CD14-positive monocyte (primary cell): ENCODE measurements around the gene GRN. TPM values are rescaled to one million over a fixed set of nuclear protein-coding genes. Genes with fewer than 3 reads are reported as not detected.

Experiments
- DNase-seq, 3 donors: peaks; one replicate each; pipeline ENCODE4 v3.0.0-alpha.2; 2011 to 2022
- H2AFZ ChIP-seq: 2 replicates; pipeline ENCODE4 v1.6.0; 2012; ENCODE audit warnings: mild to moderate bottlenecking, low read depth, low read length, inconsistent platforms; ENCODE audit not compliant: insufficient read depth, poor library complexity, severe bottlenecking
- H3K27ac ChIP-seq, 2 donors: 1 replicate in 1 of 2; 2 replicates in 1 of 2; pipeline ENCODE4 v1.5.1; 2012 to 2013; ENCODE audit warnings: low read length in 2 of 2, control low read depth in 1 of 2, inconsistent platforms in 1 of 2, low read depth in 1 of 2, mild to moderate bottlenecking in 1 of 2
- H3K27me3 ChIP-seq, 2 donors: one replicate each; pipeline versions ENCODE4 v1.6.0 to v1.6.1; 2011 to 2013; ENCODE audit warnings: low read length in 2 of 2; ENCODE audit not compliant: control insufficient read depth in 2 of 2, insufficient read depth in 2 of 2
- H3K36me3 ChIP-seq, 2 donors: replicated peaks in 1 of 2; 1 replicate in 1 of 2; 2 replicates in 1 of 2; pipeline versions ENCODE4 v1.5.1 to v1.6.1; 2012 to 2013; ENCODE audit warnings: low read length in 2 of 2, control low read depth in 1 of 2, inconsistent platforms in 1 of 2, mild to moderate bottlenecking in 1 of 2; ENCODE audit not compliant: insufficient read depth in 2 of 2, control insufficient read depth in 1 of 2
- H3K4me1 ChIP-seq, 2 donors: 1 replicate in 1 of 2; 2 replicates in 1 of 2; pipeline versions ENCODE4 v1.5.1 to v1.6.1; 2012 to 2013; ENCODE audit warnings: low read length in 2 of 2, control low read depth in 1 of 2, inconsistent platforms in 1 of 2, mild to moderate bottlenecking in 1 of 2, moderate library complexity in 1 of 2; ENCODE audit not compliant: insufficient read depth in 2 of 2, control insufficient read depth in 1 of 2
- H3K4me2 ChIP-seq: replicated peaks from 2 replicates; pipeline ENCODE3; 2012; ENCODE audit warnings: low read length, moderate library complexity, mild to moderate bottlenecking; ENCODE audit not compliant: poor library complexity, severe bottlenecking; ENCODE audit errors: extremely low read depth
- H3K4me3 ChIP-seq, 3 experiments: fragments of 200-600 bp in 1 of 3; sonication (generic) in 1 of 3; replicated peaks in 1 of 3; 1 replicate in 2 of 3; 2 replicates in 1 of 3; pipeline ENCODE4 v1.5.1; 2011 to 2013; ENCODE audit warnings: low read length in 3 of 3, mild to moderate bottlenecking in 3 of 3, control low read depth in 2 of 3, low read depth in 2 of 3, inconsistent platforms in 1 of 3, moderate library complexity in 1 of 3
- H3K79me2 ChIP-seq: 2 replicates; pipeline ENCODE4 v1.6.0; 2012; ENCODE audit warnings: mild to moderate bottlenecking, control low read depth, inconsistent platforms, low read length, moderate library complexity; ENCODE audit not compliant: insufficient read depth
- H3K9ac ChIP-seq: 2 replicates; pipeline ENCODE4 v1.6.0; 2017; ENCODE audit warnings: low read length, mild to moderate bottlenecking; ENCODE audit not compliant: insufficient read depth, poor library complexity, severe bottlenecking
- H3K9me3 ChIP-seq, 2 donors: replicated peaks in 1 of 2; 1 replicate in 1 of 2; 2 replicates in 1 of 2; pipeline versions ENCODE4 v1.5.1 to v1.6.1; 2012 to 2013; ENCODE audit warnings: low read length in 2 of 2, control low read depth in 1 of 2; ENCODE audit not compliant: control insufficient read depth in 1 of 2, insufficient read depth in 1 of 2
- H4K20me1 ChIP-seq: 2 replicates; pipeline ENCODE4 v1.6.0; 2012; ENCODE audit warnings: mild to moderate bottlenecking, low read length, control low read depth, moderate library complexity; ENCODE audit not compliant: insufficient read depth
- H3K27ac Mint-ChIP-seq, 7 donors: one replicate each; pipeline ENCODE4 v1.8.0; 2020; ENCODE audit warnings: mild to moderate bottlenecking in 7 of 7, mixed read lengths in 7 of 7, moderate library complexity in 6 of 7, inconsistent platforms in 2 of 7
- H3K27me3 Mint-ChIP-seq, 3 donors: one replicate each; pipeline ENCODE4 v1.8.0; 2021 to 2022; ENCODE audit warnings: low read depth in 3 of 3, mild to moderate bottlenecking in 3 of 3, mixed read lengths in 3 of 3, moderate library complexity in 3 of 3, inconsistent platforms in 1 of 3
- H3K36me3 Mint-ChIP-seq, 2 donors: one replicate each; pipeline ENCODE4 v1.8.0; 2020; ENCODE audit warnings: mixed read lengths in 2 of 2, inconsistent platforms in 1 of 2, mild to moderate bottlenecking in 1 of 2
- H3K4me1 Mint-ChIP-seq: one replicate; pipeline ENCODE4 v1.8.0; 2020; ENCODE audit warnings: mild to moderate bottlenecking, mixed read lengths
- H3K4me3 Mint-ChIP-seq, 2 donors: one replicate each; pipeline ENCODE4 v1.8.0; 2020; ENCODE audit warnings: mild to moderate bottlenecking in 2 of 2, mixed read lengths in 2 of 2, moderate library complexity in 1 of 2
- H3K9me3 Mint-ChIP-seq, 7 donors: one replicate each; pipeline ENCODE4 v1.8.0; 2020 to 2022; ENCODE audit warnings: mixed read lengths in 7 of 7, mild to moderate bottlenecking in 6 of 7, moderate library complexity in 6 of 7, inconsistent platforms in 2 of 7
- WGBS: methylation state at CpG from one replicate; pipeline ENCODE4 v1.1.5; 2013; ENCODE audit warnings: missing lambda C conversion rate; ENCODE audit not compliant: insufficient coverage; 5-methylcytosine and 5-hydroxymethylcytosine counted together
- intact Hi-C, 2 donors: fragments of 100-400 bp; cut with micrococcal nuclease; formaldehyde crosslinking; loops; one replicate each; pipeline versions ENCODE4 v1.15.0 to v1.15.1; 2023
- polyA plus RNA-seq, 3 donors: library from polyadenylated mRNA; depleted of rRNA in 1 of 3; unstranded in 2 of 3; stranded (reverse) in 1 of 3; fragments of 300-500 nt in 2 of 3; fragments of >200 nt in 1 of 3; fragmentation: Illumina TruSeq in 2 of 3; gene quantifications; 1 replicate in 2 of 3; 2 replicates in 1 of 3; pipeline ENCODE4 v1.2.3, GENCODE V29; 2012 to 2021
- TF ChIP-seq, protein P1 (sequence below): fragments of 200-600 bp; IDR thresholded peaks from one replicate; pipeline ENCODE4 v1.8.0; 2022; ENCODE audit warnings: antibody characterized with exemption, mild to moderate bottlenecking

The GRN gene
- polyA plus RNA-seq, 3 donors: 1,303 to 1,960 (median 1,361) TPM

DNA sequence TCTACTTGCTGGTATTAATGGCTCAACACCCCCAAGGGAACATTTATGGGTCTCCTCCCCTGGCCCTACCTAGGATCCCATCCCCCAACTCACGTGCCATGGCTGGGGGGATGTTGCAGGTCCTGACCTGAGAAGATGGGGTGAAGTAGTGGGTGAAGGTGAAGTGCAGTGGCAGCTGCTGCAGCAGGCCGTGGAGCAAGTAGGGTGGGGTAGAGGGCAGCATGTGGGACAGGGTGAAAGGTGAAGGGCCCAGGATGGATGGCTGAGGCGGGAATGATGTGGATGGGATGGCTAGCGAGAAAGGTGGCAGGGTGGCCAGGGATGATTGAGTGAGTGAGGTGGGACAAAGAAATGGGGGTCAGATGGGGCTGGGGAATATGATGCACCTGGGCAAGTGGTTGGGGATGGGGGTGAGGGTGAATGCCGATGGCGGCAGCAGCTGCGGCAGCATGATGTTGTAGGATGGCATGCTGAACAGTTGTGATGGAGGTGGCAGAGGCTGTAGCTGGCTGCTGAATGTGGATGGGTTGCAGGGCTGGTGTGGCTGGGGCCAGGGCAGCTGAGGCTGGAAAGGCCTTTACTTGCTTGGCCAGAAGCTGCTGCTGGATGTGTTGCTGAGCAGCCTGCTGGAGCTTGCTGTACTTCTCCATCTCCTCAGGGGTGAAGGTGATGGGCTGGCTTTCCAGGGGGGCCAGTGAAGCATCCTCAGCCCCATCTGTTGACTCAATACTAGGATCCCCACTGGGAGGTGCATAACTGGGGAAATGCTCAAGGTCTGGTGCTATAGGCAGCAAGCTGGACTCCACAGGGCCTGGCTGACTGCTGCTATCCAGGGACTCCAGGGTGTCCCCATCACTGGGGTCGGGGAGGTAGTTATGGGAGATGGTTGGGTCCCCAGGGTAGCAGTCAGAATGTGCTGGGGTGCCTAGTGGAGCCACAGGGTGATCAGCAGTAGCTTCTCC lies 52.7 kb downstream of the GRN start:
- H3K36me3 ChIP-seq: peaks cover 46 to 63% of the 10 kb centered on the region in 2 donors
- H3K4me3 ChIP-seq: no peak overlapping the region
- Mint-ChIP-seq H3K27ac (peak overlapping the region in 1 of 7 donors; percentile 46), H3K27me3 (peaks cover 0 to 2% (median 0%) of the 10 kb centered on the region in 3 donors), H3K4me3 (no peak overlapping the region), H3K36me3 (peaks cover 58 to 65% of the 10 kb centered on the region in 2 donors), H3K9me3 (peaks cover 0 to 2% (median 0%) of the 10 kb centered on the region in 7 donors), H3K4me1 (no peaks in the 10 kb centered on the region)
- TF ChIP-seq, protein P1, sequence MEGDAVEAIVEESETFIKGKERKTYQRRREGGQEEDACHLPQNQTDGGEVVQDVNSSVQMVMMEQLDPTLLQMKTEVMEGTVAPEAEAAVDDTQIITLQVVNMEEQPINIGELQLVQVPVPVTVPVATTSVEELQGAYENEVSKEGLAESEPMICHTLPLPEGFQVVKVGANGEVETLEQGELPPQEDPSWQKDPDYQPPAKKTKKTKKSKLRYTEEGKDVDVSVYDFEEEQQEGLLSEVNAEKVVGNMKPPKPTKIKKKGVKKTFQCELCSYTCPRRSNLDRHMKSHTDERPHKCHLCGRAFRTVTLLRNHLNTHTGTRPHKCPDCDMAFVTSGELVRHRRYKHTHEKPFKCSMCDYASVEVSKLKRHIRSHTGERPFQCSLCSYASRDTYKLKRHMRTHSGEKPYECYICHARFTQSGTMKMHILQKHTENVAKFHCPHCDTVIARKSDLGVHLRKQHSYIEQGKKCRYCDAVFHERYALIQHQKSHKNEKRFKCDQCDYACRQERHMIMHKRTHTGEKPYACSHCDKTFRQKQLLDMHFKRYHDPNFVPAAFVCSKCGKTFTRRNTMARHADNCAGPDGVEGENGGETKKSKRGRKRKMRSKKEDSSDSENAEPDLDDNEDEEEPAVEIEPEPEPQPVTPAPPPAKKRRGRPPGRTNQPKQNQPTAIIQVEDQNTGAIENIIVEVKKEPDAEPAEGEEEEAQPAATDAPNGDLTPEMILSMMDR: no peak
- no peak overlapping the region for H2AFZ ChIP-seq
- H3K9ac ChIP-seq: no peak overlapping the region
- H3K27ac ChIP-seq: no peak overlapping the region
- no peaks in the 10 kb centered on the region for H3K9me3 ChIP-seq
- H3K4me1 ChIP-seq: no peaks in the 10 kb centered on the region
- H3K27me3 ChIP-seq: no peaks in the 10 kb centered on the region
- H3K79me2 ChIP-seq: no peaks in the 10 kb centered on the region
- 96% methylated on average over 7 of the region's 8 CpGs for WGBS
- intact Hi-C loops: no loop called here
- no peak for DNase-seq
- H3K4me2 ChIP-seq: no peak overlapping the region
- H4K20me1 ChIP-seq: no peaks in the 10 kb centered on the region

DNA sequence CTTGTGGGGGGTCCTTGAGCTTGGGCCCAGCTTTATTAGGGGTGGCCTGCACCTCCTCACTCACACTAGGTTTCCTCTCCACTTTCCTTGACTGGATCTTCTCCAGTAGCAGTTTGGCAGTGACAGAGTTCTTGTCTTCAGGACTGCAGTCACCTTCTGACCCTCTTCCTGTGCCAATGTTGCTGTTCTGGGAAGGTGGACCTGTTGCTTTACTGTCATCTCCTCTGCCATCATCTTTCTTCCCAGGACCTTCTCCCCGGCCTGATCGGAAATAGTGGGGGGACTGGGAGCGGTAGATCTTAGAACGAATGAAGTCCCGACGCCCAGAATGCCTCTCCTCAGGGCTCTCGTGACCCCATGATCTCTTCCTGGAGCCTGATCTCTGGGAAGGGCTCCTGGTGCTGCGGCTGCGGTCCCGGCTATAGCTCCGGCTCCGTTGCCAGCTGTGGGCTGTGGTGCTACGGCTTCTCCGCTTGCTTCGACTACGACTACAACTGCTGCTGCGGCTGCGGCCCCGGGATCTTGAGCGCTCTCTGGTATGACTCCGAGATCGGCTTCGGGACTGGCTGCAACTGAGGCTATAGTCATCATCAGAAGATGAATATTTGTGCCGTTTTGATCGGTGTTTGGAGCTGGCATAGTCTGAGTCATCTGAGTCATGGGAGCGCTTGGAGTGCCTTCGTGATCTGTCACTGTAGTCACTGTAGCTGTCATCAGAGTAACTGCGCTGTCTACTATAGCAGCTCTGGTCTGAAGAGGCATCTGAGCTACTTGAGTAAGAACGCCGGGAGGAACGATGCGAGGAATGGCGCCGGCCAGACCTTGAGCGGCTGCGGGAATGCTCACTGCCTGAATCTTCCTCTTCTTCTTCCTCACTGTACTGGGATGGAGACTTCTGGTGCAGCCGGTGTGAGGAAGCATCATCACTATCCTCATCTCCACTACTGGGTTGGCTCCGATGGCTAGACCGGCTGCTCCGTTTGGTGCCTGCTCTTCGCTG lies 53.9 kb downstream of the GRN start:
- Mint-ChIP-seq H3K9me3 (peaks cover 0 to 2% (median 0%) of the 10 kb centered on the region in 7 donors), H3K4me1 (no peaks in the 10 kb centered on the region), H3K27me3 (peaks cover 0 to 2% (median 0%) of the 10 kb centered on the region in 3 donors), H3K4me3 (no peak overlapping the region), H3K27ac (no peak overlapping the region), H3K36me3 (peaks cover 67 to 77% of the 10 kb centered on the region in 2 donors)
- Histone ChIP-seq H2AFZ (no peak overlapping the region), H3K4me3 (no peak overlapping the region), H3K27ac (no peak overlapping the region), H3K4me2 (no peak overlapping the region), H3K9me3 (no peaks in the 10 kb centered on the region), H4K20me1 (no peaks in the 10 kb centered on the region), H3K27me3 (no peaks in the 10 kb centered on the region), H3K9ac (no peak overlapping the region), H3K4me1 (no peaks in the 10 kb centered on the region), H3K79me2 (no peaks in the 10 kb centered on the region), H3K36me3 (peaks cover 46 to 75% of the 10 kb centered on the region in 2 donors)
- intact Hi-C loops: no loop called here
- WGBS: 96% methylated on average over 39 of the region's 41 CpGs
- no peak for DNase-seq
- TF ChIP-seq, protein P1: no peak
